HL-60 (cell line): ENCODE data around the gene SMCO1.

Experiments
- DNase-seq, 2 experiments: peaks; one replicate each; pipeline ENCODE4 v3.0.0-alpha.2; 2010 to 2020; ENCODE audit warnings: low read depth in 1 of 2, low spot score in 1 of 2
- H3K27ac ChIP-seq: fragments of 250-450 bp; sonication (Bioruptor Pico); replicated peaks from 2 replicates; pipeline ENCODE4 v1.5.1; 2020; ENCODE audit warnings: mild to moderate bottlenecking, moderate library complexity
- H3K27me3 ChIP-seq: fragments of 250-450 bp; sonication (Bioruptor Pico); 2 replicates; pipeline ENCODE4 v1.5.1; 2021; ENCODE audit warnings: mild to moderate bottlenecking, moderate library complexity; ENCODE audit not compliant: insufficient read depth, poor library complexity, severe bottlenecking
- H3K4me3 ChIP-seq: replicated peaks from 2 replicates; pipeline ENCODE4 v1.5.1; 2011; ENCODE audit warnings: mild to moderate bottlenecking, control low read depth, low read length; ENCODE audit not compliant: insufficient read depth
- GABPA ChIP-seq: IDR thresholded peaks from 2 replicates; pipeline ENCODE4 v1.6.1; 2012; ENCODE audit warnings: low read depth
- POLR2AphosphoS5 ChIP-seq: IDR thresholded peaks from 2 replicates; pipeline ENCODE4 v1.6.1; 2012; ENCODE audit warnings: low read depth
- SPI1 ChIP-seq: IDR thresholded peaks from 2 replicates; pipeline ENCODE4 v1.6.1; 2012; ENCODE audit warnings: low read depth, mild to moderate bottlenecking, borderline replicate concordance
- TF ChIP-seq, protein P1 (sequence below): IDR thresholded peaks from 2 replicates; pipeline ENCODE4 v1.6.1; 2012; ENCODE audit warnings: low read depth; ENCODE audit not compliant: insufficient replicate concordance
- TF ChIP-seq, protein P2 (sequence below): IDR thresholded peaks from one replicate; pipeline ENCODE4 v1.5.1; 2011; ENCODE audit warnings: low read length, control low read depth, inconsistent platforms; ENCODE audit not compliant: insufficient read depth

SMCO1 gene

DNA sequence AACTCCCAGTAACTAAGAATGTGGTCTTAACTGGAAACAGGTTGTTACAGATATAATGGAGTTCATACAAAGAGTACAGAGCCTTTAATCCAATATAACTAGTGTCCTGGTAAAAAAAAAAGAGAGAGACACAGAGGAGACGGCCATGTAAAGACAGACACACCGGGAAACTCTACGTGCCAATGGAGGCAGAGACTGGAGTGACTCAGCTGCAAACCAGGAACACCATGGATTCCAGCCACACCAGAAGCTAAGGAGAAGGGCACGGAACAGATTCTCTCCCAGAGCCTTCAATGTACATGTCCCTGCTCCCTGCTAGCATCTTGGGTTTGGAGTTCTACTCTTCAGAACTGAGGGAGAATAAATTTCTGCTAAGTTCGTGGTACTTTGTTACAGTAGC is 16.1 kb downstream of the SMCO1 start:
- TF ChIP-seq, protein P1, sequence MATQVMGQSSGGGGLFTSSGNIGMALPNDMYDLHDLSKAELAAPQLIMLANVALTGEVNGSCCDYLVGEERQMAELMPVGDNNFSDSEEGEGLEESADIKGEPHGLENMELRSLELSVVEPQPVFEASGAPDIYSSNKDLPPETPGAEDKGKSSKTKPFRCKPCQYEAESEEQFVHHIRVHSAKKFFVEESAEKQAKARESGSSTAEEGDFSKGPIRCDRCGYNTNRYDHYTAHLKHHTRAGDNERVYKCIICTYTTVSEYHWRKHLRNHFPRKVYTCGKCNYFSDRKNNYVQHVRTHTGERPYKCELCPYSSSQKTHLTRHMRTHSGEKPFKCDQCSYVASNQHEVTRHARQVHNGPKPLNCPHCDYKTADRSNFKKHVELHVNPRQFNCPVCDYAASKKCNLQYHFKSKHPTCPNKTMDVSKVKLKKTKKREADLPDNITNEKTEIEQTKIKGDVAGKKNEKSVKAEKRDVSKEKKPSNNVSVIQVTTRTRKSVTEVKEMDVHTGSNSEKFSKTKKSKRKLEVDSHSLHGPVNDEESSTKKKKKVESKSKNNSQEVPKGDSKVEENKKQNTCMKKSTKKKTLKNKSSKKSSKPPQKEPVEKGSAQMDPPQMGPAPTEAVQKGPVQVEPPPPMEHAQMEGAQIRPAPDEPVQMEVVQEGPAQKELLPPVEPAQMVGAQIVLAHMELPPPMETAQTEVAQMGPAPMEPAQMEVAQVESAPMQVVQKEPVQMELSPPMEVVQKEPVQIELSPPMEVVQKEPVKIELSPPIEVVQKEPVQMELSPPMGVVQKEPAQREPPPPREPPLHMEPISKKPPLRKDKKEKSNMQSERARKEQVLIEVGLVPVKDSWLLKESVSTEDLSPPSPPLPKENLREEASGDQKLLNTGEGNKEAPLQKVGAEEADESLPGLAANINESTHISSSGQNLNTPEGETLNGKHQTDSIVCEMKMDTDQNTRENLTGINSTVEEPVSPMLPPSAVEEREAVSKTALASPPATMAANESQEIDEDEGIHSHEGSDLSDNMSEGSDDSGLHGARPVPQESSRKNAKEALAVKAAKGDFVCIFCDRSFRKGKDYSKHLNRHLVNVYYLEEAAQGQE, result no peak
- TF ChIP-seq, protein P2, sequence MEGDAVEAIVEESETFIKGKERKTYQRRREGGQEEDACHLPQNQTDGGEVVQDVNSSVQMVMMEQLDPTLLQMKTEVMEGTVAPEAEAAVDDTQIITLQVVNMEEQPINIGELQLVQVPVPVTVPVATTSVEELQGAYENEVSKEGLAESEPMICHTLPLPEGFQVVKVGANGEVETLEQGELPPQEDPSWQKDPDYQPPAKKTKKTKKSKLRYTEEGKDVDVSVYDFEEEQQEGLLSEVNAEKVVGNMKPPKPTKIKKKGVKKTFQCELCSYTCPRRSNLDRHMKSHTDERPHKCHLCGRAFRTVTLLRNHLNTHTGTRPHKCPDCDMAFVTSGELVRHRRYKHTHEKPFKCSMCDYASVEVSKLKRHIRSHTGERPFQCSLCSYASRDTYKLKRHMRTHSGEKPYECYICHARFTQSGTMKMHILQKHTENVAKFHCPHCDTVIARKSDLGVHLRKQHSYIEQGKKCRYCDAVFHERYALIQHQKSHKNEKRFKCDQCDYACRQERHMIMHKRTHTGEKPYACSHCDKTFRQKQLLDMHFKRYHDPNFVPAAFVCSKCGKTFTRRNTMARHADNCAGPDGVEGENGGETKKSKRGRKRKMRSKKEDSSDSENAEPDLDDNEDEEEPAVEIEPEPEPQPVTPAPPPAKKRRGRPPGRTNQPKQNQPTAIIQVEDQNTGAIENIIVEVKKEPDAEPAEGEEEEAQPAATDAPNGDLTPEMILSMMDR, result no peak
- TF ChIP-seq SPI1 (no peak), POLR2AphosphoS5 (no peak), GABPA (no peak)
- H3K27ac ChIP-seq, result no peak overlapping the region
- no peak overlapping the region for H3K4me3 ChIP-seq
- DNase-seq, result no peak
- no peaks in the 10 kb centered on the region for H3K27me3 ChIP-seq

DNA sequence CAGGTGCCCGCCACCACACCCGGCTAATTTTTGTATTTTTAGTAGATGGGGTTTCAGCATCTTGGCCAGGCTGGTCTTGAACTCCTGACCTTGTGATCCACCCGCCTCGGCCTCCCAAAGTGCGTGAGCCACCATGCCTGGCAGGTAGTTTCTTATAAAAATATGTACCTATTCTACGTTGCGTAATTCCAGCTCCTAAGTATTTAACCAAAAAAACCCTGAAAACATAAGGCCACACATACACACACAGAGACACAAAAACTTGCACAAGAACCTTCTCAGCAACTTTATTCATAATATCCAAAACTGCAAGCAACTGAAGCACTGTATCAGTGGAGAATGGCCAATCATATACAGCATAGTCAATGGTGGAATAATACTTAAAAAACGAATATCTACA is 16.8 kb downstream of the SMCO1 start:
- Histone ChIP-seq H3K4me3 (no peak overlapping the region), H3K27ac (no peak overlapping the region), H3K27me3 (no peaks in the 10 kb centered on the region)
- DNase-seq, result no peak
- no peak for TF ChIP-seq SPI1
- TF ChIP-seq, protein P2, result no peak
- no peak for TF ChIP-seq POLR2AphosphoS5
- TF ChIP-seq, protein P1, result no peak
- TF ChIP-seq GABPA, result no peak

DNA sequence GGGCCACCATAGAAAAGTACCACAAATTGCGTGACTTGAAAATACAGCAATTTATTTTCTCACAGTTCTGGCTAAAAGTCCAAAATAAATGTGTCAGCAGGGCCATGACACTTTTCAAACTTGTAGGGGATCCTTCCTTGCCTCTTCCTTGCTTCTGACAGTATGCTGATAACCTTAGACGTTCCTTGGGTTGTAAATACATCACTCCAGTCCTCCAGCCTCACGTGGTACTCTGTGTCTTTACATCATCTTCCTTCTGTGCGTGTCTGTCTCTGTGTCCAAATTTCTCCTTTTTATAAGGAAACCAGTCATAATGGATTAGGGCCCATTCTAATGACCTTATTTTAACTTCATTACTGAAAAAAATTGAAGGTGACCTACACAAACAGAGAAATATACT is 19.0 kb downstream of the SMCO1 start:
- Histone ChIP-seq H3K27ac (no peak overlapping the region), H3K27me3 (no peaks in the 10 kb centered on the region), H3K4me3 (no peak overlapping the region)
- no peak for DNase-seq
- TF ChIP-seq SPI1, result no peak
- TF ChIP-seq, protein P1, result no peak
- TF ChIP-seq, protein P2, result no peak
- no peak for TF ChIP-seq POLR2AphosphoS5
- TF ChIP-seq GABPA, result no peak
